GM12878 (cell line): ENCODE measurements around the gene TMEM61. TPM values are rescaled to one million over a fixed set of nuclear protein-coding genes. Genes with fewer than 3 reads are reported as not detected.

ENCODE experiments used
- ATAC-seq: fragments of 200-7000 bp; cut with Tn5 transposase; 3 replicates; pipeline ENCODE4 v1.9.1; 2020; ENCODE audit warnings: mild to moderate bottlenecking, moderate library complexity
- BruUV-seq: library from RNA; stranded (reverse); fragments of 400-500 nt; replicated peaks from 2 replicates; lab custom pipeline; 2021; lab: Mats Ljungman, UMichigan
- CTCF ChIA-PET: fragments of 300-600 bp; sonication (Branson Sonifier 250); formaldehyde crosslinking; extraction: SDS; loops from one replicate; lab custom pipeline; 2021; ENCODE audit warnings: inconsistent platforms; lab: Yijun Ruan, JAX
- POLR2A ChIA-PET: fragments of 350-600 bp; formaldehyde crosslinking; extraction: SDS; loops from one replicate; lab custom pipeline; 2021; ENCODE audit warnings: inconsistent platforms; lab: Charles Lee
- RAD21 ChIA-PET: fragments of 300-600 bp; sonication (Branson Sonifier 250); formaldehyde crosslinking; loops from one replicate; lab custom pipeline; 2023; ENCODE audit warnings: antibody characterized with exemption; ENCODE audit not compliant: unreplicated experiment; lab: Charles Lee
- SMC1A ChIA-PET: fragments of 300-600 bp; sonication (Branson Sonifier 250); formaldehyde crosslinking; loops from one replicate; lab custom pipeline; 2023; ENCODE audit not compliant: unreplicated experiment, uncharacterized antibody; lab: Charles Lee
- DNase-seq: peaks from one replicate; pipeline ENCODE4 v3.0.0-alpha.2; 2011; ENCODE audit warnings: low read depth, low spot score
- FAIRE-seq: peaks from 3 replicates; lab custom pipeline; 2011; peaks lifted over from hg19 to GRCh38; lab: Jason Lieb, UNC
- H2AFZ ChIP-seq: 2 replicates; pipeline ENCODE4 v1.6.0; 2011; ENCODE audit warnings: low read depth, low read length, control low read depth; ENCODE audit not compliant: control insufficient read depth
- H3K27ac ChIP-seq: 2 replicates; pipeline ENCODE4 v1.5.1; 2011; ENCODE audit warnings: control low read depth; ENCODE audit not compliant: control insufficient read depth, insufficient read depth
- H3K27me3 ChIP-seq, 2 experiments: replicated peaks in 1 of 2; 2 replicates each; pipeline versions ENCODE4 v1.6.0 to v1.6.1; 2011; ENCODE audit warnings: low read length in 1 of 2; ENCODE audit not compliant: control insufficient read depth in 2 of 2, insufficient read depth in 2 of 2
- H3K36me3 ChIP-seq, 2 experiments: 2 replicates each; pipeline ENCODE4 v1.5.1; 2011; ENCODE audit warnings: low read length in 1 of 2; ENCODE audit not compliant: control insufficient read depth in 2 of 2, insufficient read depth in 2 of 2
- H3K4me1 ChIP-seq: 2 replicates; pipeline ENCODE4 v1.6.1; 2011; ENCODE audit warnings: mild to moderate bottlenecking, low read length, moderate library complexity, mixed read lengths; ENCODE audit not compliant: control insufficient read depth, insufficient read depth
- H3K4me2 ChIP-seq: 2 replicates; pipeline ENCODE4 v1.6.0; 2011; ENCODE audit warnings: control low read depth; ENCODE audit not compliant: control insufficient read depth, insufficient read depth
- H3K4me3 ChIP-seq: fragments of 200-600 bp; sonication (generic); 2 replicates; pipeline ENCODE4 v1.5.1; 2016
- H3K79me2 ChIP-seq: 2 replicates; pipeline ENCODE4 v1.6.0; 2011; ENCODE audit warnings: low read length; ENCODE audit not compliant: control insufficient read depth, insufficient read depth
- H3K9ac ChIP-seq: 2 replicates; pipeline ENCODE4 v1.8.0; 2011; ENCODE audit warnings: low read length, control low read depth, mixed read lengths; ENCODE audit not compliant: control insufficient read depth, insufficient read depth
- H3K9me3 ChIP-seq: replicated peaks from 3 replicates; pipeline ENCODE4 v1.5.1; 2011; ENCODE audit warnings: mild to moderate bottlenecking, low read length; ENCODE audit not compliant: control insufficient read depth, insufficient read depth
- H4K20me1 ChIP-seq: 2 replicates; pipeline ENCODE4 v1.6.0; 2011; ENCODE audit not compliant: control insufficient read depth, insufficient read depth
- CHD1 ChIP-seq: IDR thresholded peaks from 2 replicates; pipeline ENCODE4 v1.6.1; 2012; ENCODE audit warnings: low read depth, low read length, improper control_type of control experiment
- EED ChIP-seq: sonication (generic); IDR thresholded peaks from 2 replicates; pipeline ENCODE4 v1.6.1; 2016; ENCODE audit warnings: antibody characterized with exemption, low read depth
- KLF5 ChIP-seq: fragments of 450-650 bp; IDR thresholded peaks from 2 replicates; pipeline ENCODE4 v1.6.1; 2014; ENCODE audit warnings: mild to moderate bottlenecking; ENCODE audit not compliant: partially characterized antibody
- MEF2B ChIP-seq: fragments of 450-650 bp; IDR thresholded peaks from 2 replicates; pipeline ENCODE4 v1.6.1; 2018; ENCODE audit warnings: mild to moderate bottlenecking, moderate library complexity; ENCODE audit not compliant: partially characterized antibody, poor library complexity, severe bottlenecking
- NR2C1 ChIP-seq: fragments of 450-650 bp; IDR thresholded peaks from 2 replicates; pipeline ENCODE4 v1.6.1; 2017; ENCODE audit warnings: antibody characterized with exemption, mild to moderate bottlenecking, moderate library complexity
- RAD51 ChIP-seq: fragments of 450-650 bp; IDR thresholded peaks from 2 replicates; pipeline ENCODE4 v1.6.1; 2016; ENCODE audit warnings: moderate library complexity, mild to moderate bottlenecking, inconsistent platforms
- SREBF2 ChIP-seq: IDR thresholded peaks from 2 replicates; pipeline ENCODE4 v1.6.1; 2012; ENCODE audit warnings: mild to moderate bottlenecking, low read length
- SRF ChIP-seq, 2 experiments: IDR thresholded peaks; 2 replicates each; pipeline ENCODE4 v1.6.1; 2011; ENCODE audit warnings: low read depth in 2 of 2, low read length in 2 of 2, mild to moderate bottlenecking in 1 of 2, moderate library complexity in 1 of 2
- USF1 ChIP-seq: IDR thresholded peaks from 2 replicates; pipeline ENCODE4 v1.6.1; 2011; ENCODE audit warnings: borderline replicate concordance, low read depth, mild to moderate bottlenecking, moderate library complexity, mixed read lengths, low read length; ENCODE audit not compliant: insufficient read depth; ENCODE audit errors: extremely low read length
- ZBED1 ChIP-seq: IDR thresholded peaks from 2 replicates; pipeline ENCODE4 v1.6.1; 2016; ENCODE audit warnings: borderline replicate concordance
- ZBTB40 ChIP-seq: fragments of 450-650 bp; IDR thresholded peaks from 2 replicates; pipeline ENCODE4 v1.6.1; 2016; ENCODE audit warnings: mild to moderate bottlenecking, moderate library complexity, borderline replicate concordance
- ZNF207 ChIP-seq: fragments of 450-650 bp; IDR thresholded peaks from 2 replicates; pipeline ENCODE4 v1.6.1; 2014; ENCODE audit warnings: antibody characterized with exemption, mild to moderate bottlenecking, borderline replicate concordance
- ZNF384 ChIP-seq: IDR thresholded peaks from 2 replicates; pipeline ENCODE4 v1.6.1; 2012; ENCODE audit warnings: low read depth, mild to moderate bottlenecking, low read length, improper control_type of control experiment, borderline replicate concordance
- ZNF687 ChIP-seq: fragments of 450-650 bp; IDR thresholded peaks from 2 replicates; pipeline ENCODE4 v1.6.1; 2017; ENCODE audit warnings: mild to moderate bottlenecking, moderate library complexity
- WGBS: methylation state at CpG from one replicate; pipeline ENCODE4 v1.1.6; 2016; ENCODE audit warnings: low lambda C conversion rate; ENCODE audit not compliant: insufficient replicate concordance, insufficient coverage; ENCODE audit errors: missing lambda C conversion rate; 5-methylcytosine and 5-hydroxymethylcytosine counted together
- in situ Hi-C: fragments of 300-500 bp; cut with MboI; formaldehyde crosslinking; loops from 9 replicates; pipeline ENCODE4 v1.14.3; 2018; ENCODE audit warnings: mixed read lengths
- intact Hi-C: fragments of 100-400 bp; cut with micrococcal nuclease; formaldehyde crosslinking; loops from one replicate; pipeline ENCODE4 v1.14.2; 2022; ENCODE audit not compliant: unreplicated experiment
- polyA plus RNA-seq, 11 experiments: library from polyadenylated mRNA; depleted of rRNA in 4 of 11; unstranded in 6 of 11; stranded (reverse) in 5 of 11; fragments of >200 nt; fragmentation: Nextera tagmentation in 4 of 11; fragmentation: Illumina TruSeq in 1 of 11; extraction: Ambion mirVana in 4 of 11; extraction: Trizol in 1 of 11; gene quantifications; 1 replicate in 1 of 11; 2 replicates in 10 of 11; pipeline versions ENCODE4 v1.2.1 to v1.2.3, GENCODE V29; 2011 to 2016; ENCODE audit warnings: inconsistent platforms in 2 of 11, missing spikeins in 2 of 11, low read depth in 1 of 11
- total RNA-seq, 4 experiments: library from RNA; depleted of rRNA in 3 of 4; stranded (reverse); fragments of >200 nt in 3 of 4; fragmentation: Illumina TruSeq in 1 of 4; extraction: Trizol in 1 of 4; gene quantifications; 2 replicates each; pipeline versions ENCODE4 v1.2.1 to v1.2.3, GENCODE V29; 2013 to 2021

Gene TMEM61
- total and polyA plus RNA-seq, 10 of the 15 experiments (the other 5 are each of a cell fraction or from before 2014, with no cell fraction given) = not detected

GRCh38 chr1:54947540-54947939 is 32.9 kb upstream of the TMEM61 start:
- no peak for ATAC-seq
- SMC1A ChIA-PET = interaction anchor here (1.2 to 9.4 kb wide), 3 partner anchors 10 to 50 kb away, joined by 3 to 147 read pairs (median 5); partner anchors contain the start of gene BSND
- CTCF ChIA-PET = interaction anchor here (0.6 to 11.9 kb wide), 7 partner anchors 8 to 361 kb away, joined by 4 to 436 read pairs (median 23); partner anchors contain the start of gene BSND
- no peak overlapping the region for H3K27ac ChIP-seq
- H3K4me2 ChIP-seq = no peak overlapping the region
- H3K9me3 ChIP-seq = no peaks in the 10 kb centered on the region
- no peaks in the 10 kb centered on the region for H3K79me2 ChIP-seq
- POLR2A ChIA-PET = no interaction called here
- WGBS = 74% methylated on average over 5 of the region's 5 CpGs
- H3K27me3 ChIP-seq = no peaks in the 10 kb centered on the region; a peak in 1 of 4 replicates
- no peak for DNase-seq
- no peak for FAIRE-seq
- TF ChIP-seq ZBED1 = no peak
- no peak for TF ChIP-seq EED
- no peak for TF ChIP-seq RAD51
- no peak for TF ChIP-seq ZNF687
- TF ChIP-seq USF1 = no peak
- TF ChIP-seq NR2C1 = no peak
- no peak for TF ChIP-seq CHD1
- no peak for TF ChIP-seq MEF2B
- TF ChIP-seq ZNF384 = no peak
- TF ChIP-seq ZBTB40 = no peak
- TF ChIP-seq ZNF207 = no peak
- TF ChIP-seq KLF5 = no peak
- TF ChIP-seq SREBF2 = no peak
- TF ChIP-seq SRF (IDR thresholded peaks at IDR 0.05; ENCODE audit: low read depth in 2 of 2, low read length in 2 of 2) = no peak
- no peaks in the 10 kb centered on the region for H3K4me1 ChIP-seq
- H3K4me3 ChIP-seq = no peak overlapping the region
- H2AFZ ChIP-seq = no peak overlapping the region
- no peaks in the 10 kb centered on the region for H4K20me1 ChIP-seq
- in situ Hi-C loops = no loop called here
- no peaks in the 10 kb centered on the region for H3K36me3 ChIP-seq
- no TSS peak for BruUV-seq
- RAD21 ChIA-PET = interaction anchor here (0.7 to 9.3 kb wide), 4 partner anchors 49 to 382 kb away, joined by 3 to 156 read pairs (median 4); partner anchors contain the start of gene BSND
- intact Hi-C loops = no loop called here
- H3K9ac ChIP-seq = no peak overlapping the region
